Activated T-cell treated with anti-CD3 and anti-CD28 coated beads for 24 hours (primary cell): Measurements from ENCODE around the gene LGALS9.
"Not testable (repeated sequence)": the region's sequence is repeated elsewhere in the genome, so short reads cannot be mapped to it uniquely, and the experiment has no call there.

ENCODE experiments used
- DNase-seq: peaks from one replicate; pipeline ENCODE4 v3.0.0-alpha.2; 2020; ENCODE audit warnings: low read depth

LGALS9 gene

GRCh38 chr17:27631411-27631760 is 398 bp downstream of the LGALS9 start:
- no peak for DNase-seq

GRCh38 chr17:27631897-27632725 is 1.1 kb downstream of the LGALS9 start:
- no peak for DNase-seq

GRCh38 chr17:27632766-27633165 is 1.8 kb downstream of the LGALS9 start:
- not testable (repeated sequence) for DNase-seq

GRCh38 chr17:27633312-27634025 is 2.5 kb downstream of the LGALS9 start:
- DNase-seq: no peak

- DNase-seq: no peak
These were observed 3.0 kb downstream of the LGALS9 start for GRCh38 chr17:27634026-27634335.

GRCh38 chr17:27634776-27635175 is 3.8 kb downstream of the LGALS9 start:
- DNase-seq: no peak

- no peak for DNase-seq
These were observed 4.4 kb downstream of the LGALS9 start for GRCh38 chr17:27635275-27635823.

- not testable (repeated sequence) for DNase-seq
These were observed 5.1 kb downstream of the LGALS9 start for GRCh38 chr17:27636005-27636520.

- DNase-seq: not testable (repeated sequence)
These were observed 6.8 kb downstream of the LGALS9 start for GRCh38 chr17:27637818-27638217.

- DNase-seq: not testable (repeated sequence)
These were observed 7.5 kb downstream of the LGALS9 start for GRCh38 chr17:27638415-27638914.

GRCh38 chr17:27640790-27641189 is 9.8 kb downstream of the LGALS9 start:
- no peak for DNase-seq

GRCh38 chr17:27644586-27644985 is 13.6 kb downstream of the LGALS9 start:
- no peak for DNase-seq

GRCh38 chr17:27645621-27646020 is 14.6 kb downstream of the LGALS9 start:
- not testable (repeated sequence) for DNase-seq

GRCh38 chr17:27646232-27646631 is 15.2 kb downstream of the LGALS9 start:
- no peak for DNase-seq

GRCh38 chr17:27647765-27648164 is 16.8 kb downstream of the LGALS9 start:
- DNase-seq: no peak

- DNase-seq: not testable (repeated sequence)
These were observed 18.2 kb downstream of the LGALS9 start for GRCh38 chr17:27649111-27649571.

- no peak for DNase-seq
These were observed 18.9 kb downstream of the LGALS9 start for GRCh38 chr17:27649929-27650328.

GRCh38 chr17:27650836-27651235 is 19.8 kb downstream of the LGALS9 start:
- no peak for DNase-seq

GRCh38 chr17:27651411-27652345 is 20.7 kb downstream of the LGALS9 start:
- peak; percentile 52 for DNase-seq

GRCh38 chr17:27653449-27653971 is 22.5 kb downstream of the LGALS9 start:
- not testable (repeated sequence) for DNase-seq

GRCh38 chr17:27654136-27654535 is 23.1 kb downstream of the LGALS9 start:
- DNase-seq: no peak
